MM.1S (cell line): ENCODE measurements around the gene QSER1.

ENCODE experiments used
- DNase-seq: peaks from one replicate; pipeline ENCODE4 v3.0.0-alpha.2; 2015
- H2AFZ ChIP-seq: fragments of 300-600 bp; sonication (generic); 2 replicates; pipeline ENCODE4 v1.6.0; 2016; ENCODE audit warnings: antibody characterized with exemption, low read length
- H3F3A ChIP-seq: fragments of 300-600 bp; sonication (generic); 2 replicates; pipeline ENCODE4 v1.6.1; 2016; ENCODE audit warnings: mild to moderate bottlenecking, antibody characterized with exemption, low read length, moderate library complexity, mixed read lengths; ENCODE audit not compliant: insufficient read depth
- H3K27ac ChIP-seq: fragments of 300-600 bp; sonication (generic); 2 replicates; pipeline ENCODE4 v1.5.1; 2016; ENCODE audit warnings: mild to moderate bottlenecking, low read length
- H3K27me3 ChIP-seq: fragments of 300-600 bp; sonication (generic); replicated peaks from 2 replicates; pipeline ENCODE4 v1.6.0; 2016; ENCODE audit warnings: low read length; ENCODE audit not compliant: insufficient read depth
- H3K36me3 ChIP-seq: fragments of 300-600 bp; sonication (generic); replicated peaks from 2 replicates; pipeline ENCODE4 v1.6.1; 2016; ENCODE audit warnings: mild to moderate bottlenecking, low read length, mixed read lengths; ENCODE audit not compliant: insufficient read depth
- H3K4me1 ChIP-seq: fragments of 300-600 bp; sonication (generic); 2 replicates; pipeline ENCODE4 v1.6.1; 2016; ENCODE audit warnings: low read length, mixed read lengths
- H3K4me2 ChIP-seq: fragments of 300-600 bp; sonication (generic); 2 replicates; pipeline ENCODE4 v1.6.0; 2016; ENCODE audit warnings: low read depth, low read length
- H3K4me3 ChIP-seq: fragments of 300-600 bp; sonication (generic); 2 replicates; pipeline ENCODE4 v1.5.1; 2016; ENCODE audit warnings: low read length, mixed read lengths
- H3K79me2 ChIP-seq: fragments of 300-600 bp; sonication (generic); 2 replicates; pipeline ENCODE4 v1.6.1; 2016; ENCODE audit warnings: mixed run types, low read length, mixed read lengths
- H3K9ac ChIP-seq: fragments of 300-600 bp; sonication (generic); 2 replicates; pipeline ENCODE4 v1.6.1; 2016; ENCODE audit warnings: low read length, mixed read lengths
- H3K9me2 ChIP-seq: fragments of 300-600 bp; sonication (generic); replicated peaks from 2 replicates; pipeline ENCODE4 v1.6.1; 2016; ENCODE audit warnings: mild to moderate bottlenecking, low read length, mixed read lengths; ENCODE audit not compliant: insufficient read depth
- H3K9me3 ChIP-seq: fragments of 300-600 bp; sonication (generic); replicated peaks from 2 replicates; pipeline ENCODE4 v1.6.1; 2016; ENCODE audit warnings: mild to moderate bottlenecking, low read length, mixed read lengths; ENCODE audit not compliant: insufficient read depth
- H4K20me1 ChIP-seq: fragments of 300-600 bp; sonication (generic); 2 replicates; pipeline ENCODE4 v1.6.1; 2016; ENCODE audit warnings: mild to moderate bottlenecking, low read length, moderate library complexity, mixed read lengths; ENCODE audit not compliant: insufficient read depth
- EZH2 ChIP-seq: fragments of 300-600 bp; sonication (generic); optimal IDR thresholded peaks from 2 replicates; pipeline ENCODE3; 2017; ENCODE audit warnings: low read depth, mild to moderate bottlenecking, antibody characterized with exemption, low read length, mixed read lengths
- EZH2phosphoT487 ChIP-seq: fragments of 300-600 bp; sonication (generic); IDR thresholded peaks from 2 replicates; pipeline ENCODE4 v1.6.1; 2018; ENCODE audit warnings: antibody characterized with exemption, low read length
- TF ChIP-seq, protein P1 (sequence below): fragments of 300-600 bp; sonication (generic); IDR thresholded peaks from 2 replicates; pipeline ENCODE4 v1.5.1; 2016; ENCODE audit warnings: antibody characterized with exemption, low read length, mixed read lengths

QSER1 gene

GRCh38 chr11:33015621-33016551 is 123.3 kb downstream of the QSER1 start, which contains the start of gene DEPDC7:
Gene DEPDC7 (plus strand): TSS chr11:33015878. CDS start chr11:33015956, 78 bp downstream.
- no peak for DNase-seq
- H3K9me2 ChIP-seq = no peaks in the 10 kb centered on the region
- no peaks in the 10 kb centered on the region for H3K9me3 ChIP-seq
- peaks cover 8% of the 10 kb centered on the region for H3K4me1 ChIP-seq
- no peaks in the 10 kb centered on the region for H4K20me1 ChIP-seq
- TF ChIP-seq EZH2phosphoT487 (no peak), EZH2 (no peak)
- TF ChIP-seq, protein P1, sequence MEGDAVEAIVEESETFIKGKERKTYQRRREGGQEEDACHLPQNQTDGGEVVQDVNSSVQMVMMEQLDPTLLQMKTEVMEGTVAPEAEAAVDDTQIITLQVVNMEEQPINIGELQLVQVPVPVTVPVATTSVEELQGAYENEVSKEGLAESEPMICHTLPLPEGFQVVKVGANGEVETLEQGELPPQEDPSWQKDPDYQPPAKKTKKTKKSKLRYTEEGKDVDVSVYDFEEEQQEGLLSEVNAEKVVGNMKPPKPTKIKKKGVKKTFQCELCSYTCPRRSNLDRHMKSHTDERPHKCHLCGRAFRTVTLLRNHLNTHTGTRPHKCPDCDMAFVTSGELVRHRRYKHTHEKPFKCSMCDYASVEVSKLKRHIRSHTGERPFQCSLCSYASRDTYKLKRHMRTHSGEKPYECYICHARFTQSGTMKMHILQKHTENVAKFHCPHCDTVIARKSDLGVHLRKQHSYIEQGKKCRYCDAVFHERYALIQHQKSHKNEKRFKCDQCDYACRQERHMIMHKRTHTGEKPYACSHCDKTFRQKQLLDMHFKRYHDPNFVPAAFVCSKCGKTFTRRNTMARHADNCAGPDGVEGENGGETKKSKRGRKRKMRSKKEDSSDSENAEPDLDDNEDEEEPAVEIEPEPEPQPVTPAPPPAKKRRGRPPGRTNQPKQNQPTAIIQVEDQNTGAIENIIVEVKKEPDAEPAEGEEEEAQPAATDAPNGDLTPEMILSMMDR = no peak
- H2AFZ ChIP-seq = no peak within 1 kb of the TSS
- H3K36me3 ChIP-seq = no peaks in the 10 kb centered on the region
- H3K9ac ChIP-seq = no peak within 1 kb of the TSS
- H3F3A ChIP-seq = no peaks in the 10 kb centered on the region
- no peak within 1 kb of the TSS for H3K27ac ChIP-seq
- H3K4me3 ChIP-seq = no peak within 1 kb of the TSS
- no peaks in the 10 kb centered on the region for H3K79me2 ChIP-seq
- no peaks in the 10 kb centered on the region for H3K27me3 ChIP-seq
- peak within 1 kb of the TSS; percentile 19; the same call in 1 of the 2 replicates for H3K4me2 ChIP-seq

GRCh38 chr11:33016654-33017053 is 124.0 kb downstream of the QSER1 start:
- DNase-seq = no peak
- no peak overlapping the region for H3K4me2 ChIP-seq
- H3K27ac ChIP-seq = no peak overlapping the region
- TF ChIP-seq, protein P1 = no peak
- TF ChIP-seq EZH2 (no peak), EZH2phosphoT487 (no peak)
- H3K4me1 ChIP-seq = peaks cover 4% of the 10 kb centered on the region
- H3K79me2 ChIP-seq = no peaks in the 10 kb centered on the region
- no peak overlapping the region for H3K4me3 ChIP-seq
- H4K20me1 ChIP-seq = no peaks in the 10 kb centered on the region
- H3K36me3 ChIP-seq = no peaks in the 10 kb centered on the region
- no peak overlapping the region for H3K9ac ChIP-seq
- H3K27me3 ChIP-seq = no peaks in the 10 kb centered on the region
- H2AFZ ChIP-seq = no peak overlapping the region
- no peaks in the 10 kb centered on the region for H3F3A ChIP-seq
- no peaks in the 10 kb centered on the region for H3K9me2 ChIP-seq
- H3K9me3 ChIP-seq = no peaks in the 10 kb centered on the region

- Histone ChIP-seq H3K27me3 (no peaks in the 10 kb centered on the region), H3K9ac (no peak overlapping the region), H3K4me1 (no peaks in the 10 kb centered on the region), H4K20me1 (no peaks in the 10 kb centered on the region), H3F3A (no peaks in the 10 kb centered on the region), H3K36me3 (no peaks in the 10 kb centered on the region), H2AFZ (no peak overlapping the region), H3K4me3 (no peak overlapping the region), H3K9me3 (no peaks in the 10 kb centered on the region), H3K9me2 (no peaks in the 10 kb centered on the region), H3K27ac (no peak overlapping the region), H3K79me2 (no peaks in the 10 kb centered on the region), H3K4me2 (no peak overlapping the region)
- TF ChIP-seq, protein P1 = no peak
- TF ChIP-seq EZH2phosphoT487 (no peak), EZH2 (no peak)
- DNase-seq = no peak
Observed at GRCh38 chr11:33017478-33017877, 124.9 kb downstream of the QSER1 start.
